ENCODE results near the gene MKRN2.

Gene MKRN2

GRCh38 chr3:12557473-12558100 lies 700 bp downstream of the MKRN2 start:
- DNase-seq, result no peak

GRCh38 chr3:12558706-12559105 lies 1.8 kb downstream of the MKRN2 start:
- DNase-seq, result no peak

DNA sequence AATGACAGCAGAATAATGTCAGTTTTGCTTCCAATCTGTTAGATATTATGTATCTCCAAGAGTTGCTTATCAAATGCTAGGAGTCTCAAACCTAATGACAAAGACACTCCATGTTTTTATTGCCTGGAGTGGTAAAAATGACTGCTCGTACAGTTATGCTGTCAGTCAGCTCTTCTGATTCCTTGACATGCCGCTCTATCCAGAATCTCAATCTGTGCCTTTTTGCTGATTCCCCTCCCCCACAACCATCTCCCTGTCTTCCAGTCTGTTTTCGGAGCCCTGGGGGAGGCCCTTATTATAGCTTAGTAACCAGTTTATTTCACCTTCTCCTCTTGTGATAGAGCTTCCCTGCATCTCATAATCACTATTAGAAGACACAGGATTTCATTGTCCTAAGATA lies 2.6 kb downstream of the MKRN2 start:
- no peak for DNase-seq

- DNase-seq, result no peak
Measured at GRCh38 chr3:12560505-12561190, 3.8 kb downstream of the MKRN2 start.

DNA sequence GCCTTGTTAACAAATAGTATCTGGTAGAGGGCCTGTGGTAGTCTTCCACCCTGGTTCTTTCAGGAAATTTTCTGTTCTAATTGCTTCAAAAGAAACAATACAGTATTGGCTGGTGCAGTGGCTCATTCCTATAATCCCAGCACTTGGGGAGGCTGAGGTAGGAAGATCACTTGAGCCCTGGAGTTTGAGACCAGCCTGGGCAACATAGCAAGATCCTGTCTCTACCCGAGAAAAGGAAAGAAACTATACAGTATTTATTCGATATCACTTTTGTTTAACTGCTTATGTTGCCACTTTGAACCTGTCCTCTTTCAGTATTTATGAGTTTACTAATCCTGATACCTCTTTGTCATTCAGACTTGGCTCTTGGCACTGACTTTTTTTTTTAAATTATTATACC lies 4.5 kb downstream of the MKRN2 start:
- no peak for DNase-seq

DNA sequence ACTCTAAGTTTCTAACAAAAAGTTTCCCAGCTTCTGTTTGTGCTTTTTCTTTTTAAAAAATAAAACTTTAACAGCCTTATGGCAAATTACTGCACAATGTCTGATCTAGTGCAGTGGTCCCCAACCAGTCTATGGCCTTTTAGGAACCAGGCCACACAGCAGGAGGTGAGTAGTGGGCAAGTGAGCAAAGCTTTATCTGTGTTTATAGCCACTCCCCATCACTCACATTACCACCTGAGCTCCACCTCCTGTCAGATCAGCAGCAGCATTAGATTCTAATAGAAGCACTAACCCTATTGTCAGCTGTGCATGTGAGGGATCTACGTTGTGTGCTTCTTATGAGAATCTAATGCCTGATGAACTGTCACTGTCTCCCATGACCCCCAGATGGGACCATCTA lies 5.6 kb downstream of the MKRN2 start:
- no peak for DNase-seq

- no peak for DNase-seq
Measured at GRCh38 chr3:12566976-12567375, 10.1 kb downstream of the MKRN2 start.

GRCh38 chr3:12568747-12569146 lies 11.9 kb downstream of the MKRN2 start:
- DNase-seq, result no peak

DNA sequence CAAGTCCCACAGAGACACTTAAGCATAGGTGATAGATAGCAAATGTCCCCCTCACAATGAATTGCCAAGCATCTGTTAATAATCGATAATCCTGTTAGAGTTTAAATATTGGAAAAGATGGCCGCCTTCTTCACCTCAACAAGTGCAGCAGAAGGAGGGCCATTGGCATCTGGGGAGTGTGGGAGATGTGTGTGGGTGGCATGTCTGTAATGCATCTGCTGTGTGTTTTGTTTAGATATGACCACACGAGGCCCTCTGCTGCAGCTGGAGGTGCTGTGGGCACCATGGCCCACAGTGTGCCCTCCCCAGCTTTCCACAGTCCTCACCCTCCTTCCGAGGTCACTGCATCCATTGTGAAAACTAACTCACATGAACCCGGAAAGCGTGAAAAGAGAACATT lies 12.9 kb downstream of the MKRN2 start:
- DNase-seq, result no peak

- no peak for DNase-seq
Measured at GRCh38 chr3:12571986-12572385, 15.1 kb downstream of the MKRN2 start.

- DNase-seq, result no peak
Measured at GRCh38 chr3:12574131-12574530, 17.2 kb downstream of the MKRN2 start.

- no peak for DNase-seq
Measured at GRCh38 chr3:12574661-12575060, 17.8 kb downstream of the MKRN2 start.

GRCh38 chr3:12577379-12577778 lies 20.5 kb downstream of the MKRN2 start:
- DNase-seq, result no peak

GRCh38 chr3:12578742-12579141 lies 21.9 kb downstream of the MKRN2 start:
- DNase-seq, result no peak

GRCh38 chr3:12579456-12579855 lies 22.6 kb downstream of the MKRN2 start:
- no peak for DNase-seq

GRCh38 chr3:12579905-12580304 lies 23.0 kb downstream of the MKRN2 start:
- DNase-seq, result no peak

DNA sequence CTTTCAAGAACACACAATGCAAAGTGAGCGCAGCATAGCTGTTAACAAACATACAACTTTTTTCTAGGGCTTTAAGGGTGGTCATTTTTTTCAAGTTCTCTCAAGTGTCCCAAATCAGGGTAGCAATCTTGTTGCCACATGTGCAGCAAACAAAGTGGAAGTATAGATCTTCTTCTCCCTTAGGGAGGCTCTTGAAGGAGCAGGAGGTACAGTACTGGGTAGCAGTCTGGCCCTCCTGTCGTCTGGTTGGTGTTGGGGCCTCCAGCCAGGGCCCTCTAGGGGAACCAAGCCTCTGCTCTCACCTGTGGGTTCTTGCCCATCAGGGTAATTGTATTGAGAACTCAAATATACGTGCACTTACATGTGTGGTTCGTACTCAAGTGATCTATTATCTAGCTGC lies 25.8 kb downstream of the MKRN2 start:
- DNase-seq, result no peak

- no peak for DNase-seq
Measured at GRCh38 chr3:12583280-12583679, 26.4 kb downstream of the MKRN2 start.

DNA sequence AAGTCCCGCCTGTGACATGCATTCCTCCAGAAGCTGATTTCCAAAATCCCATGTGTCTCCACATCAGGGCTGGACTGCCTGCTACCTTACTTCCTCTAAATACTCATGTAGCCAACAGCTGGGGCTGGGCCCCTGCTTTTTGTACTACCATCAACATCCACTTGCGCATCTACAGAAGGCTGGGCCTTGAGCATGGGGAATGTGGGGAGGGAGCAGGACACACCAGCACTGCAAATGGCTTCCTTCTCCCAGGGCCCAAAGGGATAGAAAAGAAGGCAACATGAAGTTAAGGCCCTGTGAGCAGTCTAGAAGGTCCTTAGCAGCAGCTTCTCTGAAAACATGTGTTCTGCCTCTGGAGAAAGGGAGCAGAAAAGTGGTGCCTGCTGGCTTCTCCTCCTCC lies 27.2 kb downstream of the MKRN2 start:
- no peak for DNase-seq

GRCh38 chr3:12585181-12585580 lies 28.3 kb downstream of the MKRN2 start:
- DNase-seq, result no peak

- no peak for DNase-seq
Measured at GRCh38 chr3:12585970-12586369, 29.1 kb downstream of the MKRN2 start.

DNA sequence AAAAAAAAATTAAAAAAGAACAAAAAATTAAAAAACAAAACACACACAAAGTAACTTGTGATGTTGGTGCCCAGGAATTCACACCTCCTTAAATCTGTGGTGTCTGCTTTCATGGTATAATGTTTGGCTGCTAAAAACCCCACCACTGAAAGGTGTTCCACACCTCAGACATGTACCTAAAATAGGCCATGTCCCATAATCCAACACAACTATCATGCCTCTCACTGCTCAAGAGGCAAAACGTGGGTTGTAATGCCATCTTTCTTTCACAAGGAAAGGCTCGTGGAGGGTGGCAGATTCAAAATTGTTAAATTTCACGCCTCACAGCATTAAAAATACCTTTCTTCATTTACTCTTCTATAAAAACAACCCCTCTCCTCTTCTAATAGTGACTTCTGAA lies 29.5 kb downstream of the MKRN2 start:
- no peak for DNase-seq

DNA sequence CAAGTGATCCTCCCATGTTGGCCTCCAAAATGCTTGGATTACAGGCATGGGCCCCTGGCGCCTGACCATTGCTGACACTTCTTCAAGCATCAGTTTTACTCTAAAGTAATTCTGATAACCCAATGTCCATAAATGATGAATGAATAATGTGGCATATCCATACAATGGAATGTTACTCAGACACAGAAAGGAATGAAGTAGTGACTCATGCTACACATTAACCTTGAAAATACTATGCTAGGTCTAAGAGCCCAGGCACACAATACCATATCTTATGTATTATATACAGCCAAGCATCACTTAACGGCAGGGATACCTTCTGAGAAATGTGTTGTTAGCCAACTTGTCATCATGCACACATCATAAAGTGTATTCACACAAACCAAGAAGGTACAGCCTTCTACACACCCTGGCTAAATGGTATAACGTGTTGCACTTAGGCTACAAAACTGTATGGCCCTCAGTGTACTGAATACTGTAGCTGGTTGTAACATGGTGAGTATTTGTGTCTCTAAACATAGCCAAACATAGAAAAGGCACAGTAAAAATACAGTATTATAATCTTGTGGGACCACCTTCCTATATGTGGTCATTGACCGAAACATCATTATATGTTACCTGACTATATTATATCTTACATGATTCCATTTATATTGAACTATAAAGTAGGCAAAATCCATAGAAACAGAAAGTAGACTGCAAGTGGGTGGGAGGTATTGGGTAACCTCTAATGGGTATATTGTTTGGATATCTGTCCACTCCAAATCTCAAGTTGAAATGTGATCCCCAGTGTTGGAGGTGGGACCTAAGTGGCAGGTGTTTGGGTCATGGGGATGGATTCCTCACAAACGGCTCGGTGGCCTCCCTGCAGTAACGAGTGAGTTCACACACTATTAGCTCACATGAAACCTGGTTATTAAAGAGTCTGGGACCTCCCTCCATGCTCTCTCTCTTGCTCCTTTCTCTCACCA lies 31.4 kb downstream of the MKRN2 start:
- DNase-seq, result peak; percentile 24

DNA sequence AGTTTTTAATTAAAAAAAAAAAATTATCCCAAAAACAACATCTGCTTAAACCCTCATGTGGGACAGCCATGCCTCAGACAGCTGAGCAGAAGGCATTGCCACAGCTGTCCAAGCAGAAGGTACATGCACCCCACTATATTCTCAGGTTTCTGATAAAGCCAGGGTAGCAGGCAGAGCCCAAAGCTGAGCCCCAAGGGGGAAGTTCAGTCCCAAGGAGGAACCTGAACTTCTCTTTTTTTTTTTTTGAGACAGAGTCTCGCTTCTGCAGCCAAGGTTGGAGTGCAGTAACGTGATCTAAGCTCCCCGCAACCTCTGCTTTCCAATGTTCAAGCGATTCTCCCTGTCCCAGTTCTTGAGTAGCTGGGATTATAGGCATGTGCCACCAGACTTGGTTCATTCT lies 33.2 kb downstream of the MKRN2 start:
- DNase-seq, result no peak

Measured in NCI-H1436 (cell line).